Vagina (tissue), 2 donors: Measurements from ENCODE around the gene BIRC7.

Experiments
- CTCF ChIP-seq, 3 experiments: fragments of 450-650 bp in 2 of 3; fragments of 200-600 bp in 1 of 3; sonication (generic) in 1 of 3; IDR thresholded peaks; one replicate each; pipeline ENCODE4 v1.5.1; 2017 to 2019; ENCODE audit warnings: antibody characterized with exemption in 3 of 3, mild to moderate bottlenecking in 2 of 3, moderate library complexity in 2 of 3
- POLR2A ChIP-seq, 2 donors: fragments of 450-650 bp; IDR thresholded peaks; one replicate each; pipeline ENCODE4 v1.6.1; 2017; ENCODE audit warnings: antibody characterized with exemption in 2 of 2, mild to moderate bottlenecking in 2 of 2, moderate library complexity in 2 of 2
- POLR2AphosphoS5 ChIP-seq, 2 donors: sonication (generic); formaldehyde crosslinking; IDR thresholded peaks; one replicate each; pipeline ENCODE4 v1.9.0; 2017; ENCODE audit warnings: antibody characterized with exemption in 2 of 2, mild to moderate bottlenecking in 2 of 2, low read depth in 1 of 2; ENCODE audit not compliant: insufficient read depth in 1 of 2

DNA sequence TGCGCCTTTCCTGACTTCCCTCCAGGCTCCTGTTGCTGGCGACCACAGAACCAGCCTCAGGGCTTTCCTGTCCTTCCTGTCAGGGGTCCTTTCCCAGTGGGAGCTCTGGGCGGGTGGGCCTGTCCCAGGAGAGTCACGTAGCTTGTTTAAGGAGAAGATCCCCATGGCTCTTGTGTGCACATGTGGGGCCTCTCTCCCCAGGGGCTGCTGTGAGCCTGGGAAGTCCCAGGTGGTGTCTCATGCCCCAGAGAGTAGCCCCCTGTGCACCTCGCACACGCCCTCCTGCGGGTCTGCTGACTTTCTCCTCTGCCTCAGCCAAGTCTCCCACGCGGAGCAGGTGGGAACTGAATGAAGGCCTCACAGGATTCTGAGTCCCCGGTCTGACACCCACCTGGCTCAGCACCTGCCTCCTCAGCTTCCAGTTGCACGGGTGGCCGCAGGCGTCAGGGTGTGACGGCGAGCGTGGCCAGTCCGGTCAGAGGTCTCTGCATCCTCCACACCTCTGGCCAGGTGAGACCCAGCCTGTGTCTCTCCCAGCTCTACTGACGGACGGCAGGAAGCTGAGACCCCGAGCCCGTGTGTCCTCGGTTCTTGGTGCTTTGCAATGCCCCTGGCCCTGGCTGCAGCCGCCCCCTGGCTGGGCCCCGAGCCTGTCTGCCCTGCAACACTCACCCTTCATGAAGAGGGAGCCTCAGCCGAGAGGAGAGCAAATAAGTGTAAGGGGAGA is 24.2 kb downstream of the BIRC7 start:
- TF ChIP-seq POLR2A (IDR thresholded peaks at IDR 0.05) (no peak), CTCF (IDR thresholded peaks at IDR 0.05) (no peak), POLR2AphosphoS5 (IDR thresholded peaks at IDR 0.05; ENCODE audit: insufficient read depth in 1 of 2, low read depth in 1 of 2) (no peak)
